GM23338 (cell line): Measurements from ENCODE around the gene SNRPN. TPM values are rescaled to one million over a fixed set of nuclear protein-coding genes. Genes with fewer than 3 reads are reported as not detected.

ENCODE experiments used
- ATAC-seq: fragments of 200-7000 bp; cut with Tn5 transposase; 3 replicates; pipeline ENCODE4 v1.9.1; 2020
- DNase-seq: peaks from one replicate; pipeline ENCODE4 v3.0.0-alpha.2; 2015; ENCODE audit warnings: low spot score
- H2AFZ ChIP-seq: fragments of 200-600 bp; sonication (generic); 2 replicates; pipeline ENCODE4 v1.8.0; 2016; ENCODE audit warnings: antibody characterized with exemption, mild to moderate bottlenecking, moderate library complexity
- H3F3A ChIP-seq: fragments of 200-600 bp; sonication (generic); replicated peaks from 2 replicates; pipeline ENCODE4 v1.8.0; 2017; ENCODE audit warnings: antibody characterized with exemption, mixed run types, low read depth
- H3K27ac ChIP-seq: fragments of 200-600 bp; sonication (generic); 2 replicates; pipeline ENCODE4 v1.6.1; 2016; ENCODE audit warnings: low read depth
- H3K27me3 ChIP-seq: fragments of 200-600 bp; sonication (generic); 2 replicates; pipeline ENCODE4 v1.8.0; 2016; ENCODE audit warnings: mild to moderate bottlenecking, mixed run types, moderate library complexity; ENCODE audit not compliant: insufficient read depth
- H3K36me3 ChIP-seq: fragments of 200-600 bp; sonication (generic); 2 replicates; pipeline ENCODE4 v1.8.0; 2016; ENCODE audit warnings: mild to moderate bottlenecking; ENCODE audit not compliant: insufficient read depth
- H3K4me1 ChIP-seq: fragments of 200-600 bp; sonication (generic); 2 replicates; pipeline ENCODE4 v1.8.0; 2016; ENCODE audit warnings: mild to moderate bottlenecking, moderate library complexity; ENCODE audit not compliant: insufficient read depth
- H3K4me2 ChIP-seq: fragments of 200-600 bp; sonication (generic); 2 replicates; pipeline ENCODE4 v1.7.1; 2017; ENCODE audit warnings: mixed run types
- H3K4me3 ChIP-seq: fragments of 200-600 bp; sonication (generic); 2 replicates; pipeline ENCODE4 v1.6.1; 2016; ENCODE audit warnings: mixed run types
- H3K79me2 ChIP-seq: fragments of 200-600 bp; sonication (generic); replicated peaks from 2 replicates; pipeline ENCODE4 v1.8.0; 2017; ENCODE audit warnings: mild to moderate bottlenecking; ENCODE audit not compliant: insufficient read depth
- H3K9me2 ChIP-seq: fragments of 200-600 bp; sonication (generic); 2 replicates; pipeline ENCODE4 v1.8.0; 2017; ENCODE audit not compliant: insufficient read depth
- H4K20me1 ChIP-seq: fragments of 200-600 bp; sonication (generic); replicated peaks from 2 replicates; pipeline ENCODE4 v1.8.0; 2017; ENCODE audit warnings: mild to moderate bottlenecking; ENCODE audit not compliant: insufficient read depth
- H3K27ac Mint-ChIP-seq: 2 replicates; pipeline ENCODE4 v1.8.0; 2020; ENCODE audit warnings: inconsistent platforms, mild to moderate bottlenecking, moderate library complexity, mixed read lengths
- H3K27me3 Mint-ChIP-seq: 3 replicates; pipeline ENCODE4 v1.8.0; 2022; ENCODE audit warnings: low read depth, mild to moderate bottlenecking, moderate library complexity, mixed read lengths, inconsistent platforms; ENCODE audit not compliant: insufficient read depth, poor library complexity
- H3K36me3 Mint-ChIP-seq: 3 replicates; pipeline ENCODE4 v1.8.0; 2021; ENCODE audit warnings: low read depth, mild to moderate bottlenecking, inconsistent platforms, moderate library complexity, mixed read lengths
- H3K4me1 Mint-ChIP-seq: 3 replicates; pipeline ENCODE4 v1.8.0; 2020; ENCODE audit warnings: mild to moderate bottlenecking, inconsistent platforms, mixed read lengths
- H3K4me3 Mint-ChIP-seq: 3 replicates; pipeline ENCODE4 v1.8.0; 2021; ENCODE audit warnings: moderate library complexity, mild to moderate bottlenecking, inconsistent platforms, mixed read lengths
- H3K9me3 Mint-ChIP-seq: 3 replicates; pipeline ENCODE4 v1.8.0; 2020; ENCODE audit warnings: moderate library complexity, mild to moderate bottlenecking, inconsistent platforms, mixed read lengths
- EZH2 ChIP-seq: fragments of 200-600 bp; sonication (generic); IDR thresholded peaks from one replicate; pipeline ENCODE4 v1.8.0; 2017; ENCODE audit warnings: antibody characterized with exemption, mild to moderate bottlenecking, low read depth; ENCODE audit not compliant: unreplicated experiment
- JUNB ChIP-seq: IDR thresholded peaks from one replicate; pipeline ENCODE4 v1.6.1; 2016; ENCODE audit warnings: antibody characterized with exemption; ENCODE audit not compliant: unreplicated experiment
- STAT1 ChIP-seq: IDR thresholded peaks from one replicate; pipeline ENCODE4 v1.6.1; 2016; ENCODE audit warnings: antibody characterized with exemption; ENCODE audit not compliant: unreplicated experiment
- ZNF114 ChIP-seq: fragments of 250-450 bp; sonication (Bioruptor Pico); IDR thresholded peaks from 2 replicates; pipeline ENCODE4 v1.5.0; 2020; ENCODE audit warnings: mild to moderate bottlenecking, moderate library complexity
- polyA plus RNA-seq: library from polyadenylated mRNA; unstranded; fragments of >200 nt; fragmentation: Nextera tagmentation; extraction: Ambion mirVana; gene quantifications from 2 replicates; pipeline ENCODE4 v1.2.1, GENCODE V29; 2016
- total RNA-seq: library from RNA; depleted of rRNA; stranded (reverse); fragments of >200 nt; shearing (Covaris generic); gene quantifications from 2 replicates; pipeline ENCODE4 v1.2.3, GENCODE V29; 2014
- TF ChIP-seq, protein P1 (sequence below): IDR thresholded peaks from one replicate; pipeline ENCODE4 v1.6.1; 2018; ENCODE audit warnings: antibody characterized with exemption; ENCODE audit not compliant: unreplicated experiment
- TF ChIP-seq, protein P2 (sequence below): fragments of 250-450 bp; sonication (Bioruptor Pico); IDR thresholded peaks from 2 replicates; pipeline ENCODE4 v1.5.0; 2020; ENCODE audit warnings: mild to moderate bottlenecking, moderate library complexity
- TF ChIP-seq, protein P3 (sequence below), 2 experiments: fragments of 200-600 bp in 1 of 2; sonication (generic) in 1 of 2; conservative IDR thresholded peaks; 2 replicates each; pipeline versions ENCODE4 v1.5.1 to v1.6.1; 2016 to 2017; ENCODE audit warnings: antibody characterized with exemption in 2 of 2, low read depth in 2 of 2, mild to moderate bottlenecking in 2 of 2, moderate library complexity in 1 of 2

The SNRPN gene
- total and polyA plus RNA-seq, 2 experiments from 2014 or later = 919 to 966 TPM

DNA sequence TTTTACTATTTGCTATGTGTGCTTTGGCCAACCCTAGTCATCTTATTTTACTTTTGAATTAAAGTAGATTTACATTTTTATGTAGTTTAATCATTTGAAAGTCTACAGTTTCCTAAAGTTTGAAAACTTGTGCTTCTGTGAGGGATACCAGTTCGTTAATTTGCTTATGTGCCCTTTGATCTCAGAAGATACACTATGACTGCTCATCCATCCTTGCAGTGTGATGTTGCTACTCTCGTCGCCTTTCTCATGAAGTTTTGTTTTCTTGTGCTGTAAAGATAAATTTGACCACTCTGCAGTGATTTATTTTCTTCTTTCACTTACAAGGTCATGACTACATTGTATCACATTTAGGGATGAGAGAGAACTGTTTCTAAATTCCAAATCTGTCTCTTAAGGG lies 16.3 kb downstream of the SNRPN start:
- H3K27ac ChIP-seq = no peak overlapping the region
- no peak overlapping the region for H2AFZ ChIP-seq
- Mint-ChIP-seq H3K4me1 (peaks cover 26% of the 10 kb centered on the region), H3K4me3 (no peak overlapping the region), H3K36me3 (peaks cover 95% of the 10 kb centered on the region), H3K27me3 (peaks cover 12% of the 10 kb centered on the region), H3K27ac (no peak overlapping the region), H3K9me3 (peaks cover 55% of the 10 kb centered on the region)
- no peaks in the 10 kb centered on the region; the same call in 1 of the 2 replicates for H3F3A ChIP-seq
- H4K20me1 ChIP-seq = peaks cover 30% of the 10 kb centered on the region
- no peaks in the 10 kb centered on the region for H3K9me2 ChIP-seq
- TF ChIP-seq ZNF114 = no peak
- TF ChIP-seq STAT1 = no peak
- TF ChIP-seq, protein P1, sequence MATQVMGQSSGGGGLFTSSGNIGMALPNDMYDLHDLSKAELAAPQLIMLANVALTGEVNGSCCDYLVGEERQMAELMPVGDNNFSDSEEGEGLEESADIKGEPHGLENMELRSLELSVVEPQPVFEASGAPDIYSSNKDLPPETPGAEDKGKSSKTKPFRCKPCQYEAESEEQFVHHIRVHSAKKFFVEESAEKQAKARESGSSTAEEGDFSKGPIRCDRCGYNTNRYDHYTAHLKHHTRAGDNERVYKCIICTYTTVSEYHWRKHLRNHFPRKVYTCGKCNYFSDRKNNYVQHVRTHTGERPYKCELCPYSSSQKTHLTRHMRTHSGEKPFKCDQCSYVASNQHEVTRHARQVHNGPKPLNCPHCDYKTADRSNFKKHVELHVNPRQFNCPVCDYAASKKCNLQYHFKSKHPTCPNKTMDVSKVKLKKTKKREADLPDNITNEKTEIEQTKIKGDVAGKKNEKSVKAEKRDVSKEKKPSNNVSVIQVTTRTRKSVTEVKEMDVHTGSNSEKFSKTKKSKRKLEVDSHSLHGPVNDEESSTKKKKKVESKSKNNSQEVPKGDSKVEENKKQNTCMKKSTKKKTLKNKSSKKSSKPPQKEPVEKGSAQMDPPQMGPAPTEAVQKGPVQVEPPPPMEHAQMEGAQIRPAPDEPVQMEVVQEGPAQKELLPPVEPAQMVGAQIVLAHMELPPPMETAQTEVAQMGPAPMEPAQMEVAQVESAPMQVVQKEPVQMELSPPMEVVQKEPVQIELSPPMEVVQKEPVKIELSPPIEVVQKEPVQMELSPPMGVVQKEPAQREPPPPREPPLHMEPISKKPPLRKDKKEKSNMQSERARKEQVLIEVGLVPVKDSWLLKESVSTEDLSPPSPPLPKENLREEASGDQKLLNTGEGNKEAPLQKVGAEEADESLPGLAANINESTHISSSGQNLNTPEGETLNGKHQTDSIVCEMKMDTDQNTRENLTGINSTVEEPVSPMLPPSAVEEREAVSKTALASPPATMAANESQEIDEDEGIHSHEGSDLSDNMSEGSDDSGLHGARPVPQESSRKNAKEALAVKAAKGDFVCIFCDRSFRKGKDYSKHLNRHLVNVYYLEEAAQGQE = no peak
- TF ChIP-seq JUNB = no peak
- TF ChIP-seq, protein P2, sequence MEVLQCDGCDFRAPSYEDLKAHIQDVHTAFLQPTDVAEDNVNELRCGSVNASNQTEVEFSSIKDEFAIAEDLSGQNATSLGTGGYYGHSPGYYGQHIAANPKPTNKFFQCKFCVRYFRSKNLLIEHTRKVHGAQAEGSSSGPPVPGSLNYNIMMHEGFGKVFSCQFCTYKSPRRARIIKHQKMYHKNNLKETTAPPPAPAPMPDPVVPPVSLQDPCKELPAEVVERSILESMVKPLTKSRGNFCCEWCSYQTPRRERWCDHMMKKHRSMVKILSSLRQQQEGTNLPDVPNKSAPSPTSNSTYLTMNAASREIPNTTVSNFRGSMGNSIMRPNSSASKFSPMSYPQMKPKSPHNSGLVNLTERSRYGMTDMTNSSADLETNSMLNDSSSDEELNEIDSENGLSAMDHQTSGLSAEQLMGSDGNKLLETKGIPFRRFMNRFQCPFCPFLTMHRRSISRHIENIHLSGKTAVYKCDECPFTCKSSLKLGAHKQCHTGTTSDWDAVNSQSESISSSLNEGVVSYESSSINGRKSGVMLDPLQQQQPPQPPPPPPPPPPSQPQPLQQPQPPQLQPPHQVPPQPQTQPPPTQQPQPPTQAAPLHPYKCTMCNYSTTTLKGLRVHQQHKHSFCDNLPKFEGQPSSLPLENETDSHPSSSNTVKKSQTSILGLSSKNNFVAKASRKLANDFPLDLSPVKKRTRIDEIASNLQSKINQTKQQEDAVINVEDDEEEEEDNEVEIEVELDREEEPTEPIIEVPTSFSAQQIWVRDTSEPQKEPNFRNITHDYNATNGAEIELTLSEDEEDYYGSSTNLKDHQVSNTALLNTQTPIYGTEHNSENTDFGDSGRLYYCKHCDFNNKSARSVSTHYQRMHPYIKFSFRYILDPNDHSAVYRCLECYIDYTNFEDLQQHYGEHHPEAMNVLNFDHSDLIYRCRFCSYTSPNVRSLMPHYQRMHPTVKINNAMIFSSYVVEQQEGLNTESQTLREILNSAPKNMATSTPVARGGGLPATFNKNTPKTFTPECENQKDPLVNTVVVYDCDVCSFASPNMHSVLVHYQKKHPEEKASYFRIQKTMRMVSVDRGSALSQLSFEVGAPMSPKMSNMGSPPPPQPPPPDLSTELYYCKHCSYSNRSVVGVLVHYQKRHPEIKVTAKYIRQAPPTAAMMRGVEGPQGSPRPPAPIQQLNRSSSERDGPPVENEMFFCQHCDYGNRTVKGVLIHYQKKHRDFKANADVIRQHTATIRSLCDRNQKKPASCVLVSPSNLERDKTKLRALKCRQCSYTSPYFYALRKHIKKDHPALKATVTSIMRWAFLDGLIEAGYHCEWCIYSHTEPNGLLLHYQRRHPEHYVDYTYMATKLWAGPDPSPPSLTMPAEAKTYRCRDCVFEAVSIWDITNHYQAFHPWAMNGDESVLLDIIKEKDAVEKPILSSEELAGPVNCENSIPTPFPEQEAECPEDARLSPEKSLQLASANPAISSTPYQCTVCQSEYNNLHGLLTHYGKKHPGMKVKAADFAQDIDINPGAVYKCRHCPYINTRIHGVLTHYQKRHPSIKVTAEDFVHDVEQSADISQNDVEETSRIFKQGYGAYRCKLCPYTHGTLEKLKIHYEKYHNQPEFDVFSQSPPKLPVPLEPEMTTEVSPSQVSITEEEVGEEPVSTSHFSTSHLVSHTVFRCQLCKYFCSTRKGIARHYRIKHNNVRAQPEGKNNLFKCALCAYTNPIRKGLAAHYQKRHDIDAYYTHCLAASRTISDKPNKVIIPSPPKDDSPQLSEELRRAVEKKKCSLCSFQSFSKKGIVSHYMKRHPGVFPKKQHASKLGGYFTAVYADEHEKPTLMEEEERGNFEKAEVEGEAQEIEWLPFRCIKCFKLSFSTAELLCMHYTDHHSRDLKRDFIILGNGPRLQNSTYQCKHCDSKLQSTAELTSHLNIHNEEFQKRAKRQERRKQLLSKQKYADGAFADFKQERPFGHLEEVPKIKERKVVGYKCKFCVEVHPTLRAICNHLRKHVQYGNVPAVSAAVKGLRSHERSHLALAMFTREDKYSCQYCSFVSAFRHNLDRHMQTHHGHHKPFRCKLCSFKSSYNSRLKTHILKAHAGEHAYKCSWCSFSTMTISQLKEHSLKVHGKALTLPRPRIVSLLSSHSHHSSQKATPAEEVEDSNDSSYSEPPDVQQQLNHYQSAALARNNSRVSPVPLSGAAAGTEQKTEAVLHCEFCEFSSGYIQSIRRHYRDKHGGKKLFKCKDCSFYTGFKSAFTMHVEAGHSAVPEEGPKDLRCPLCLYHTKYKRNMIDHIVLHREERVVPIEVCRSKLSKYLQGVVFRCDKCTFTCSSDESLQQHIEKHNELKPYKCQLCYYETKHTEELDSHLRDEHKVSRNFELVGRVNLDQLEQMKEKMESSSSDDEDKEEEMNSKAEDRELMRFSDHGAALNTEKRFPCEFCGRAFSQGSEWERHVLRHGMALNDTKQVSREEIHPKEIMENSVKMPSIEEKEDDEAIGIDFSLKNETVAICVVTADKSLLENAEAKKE = no peak
- TF ChIP-seq EZH2 = no peak
- TF ChIP-seq, protein P3, sequence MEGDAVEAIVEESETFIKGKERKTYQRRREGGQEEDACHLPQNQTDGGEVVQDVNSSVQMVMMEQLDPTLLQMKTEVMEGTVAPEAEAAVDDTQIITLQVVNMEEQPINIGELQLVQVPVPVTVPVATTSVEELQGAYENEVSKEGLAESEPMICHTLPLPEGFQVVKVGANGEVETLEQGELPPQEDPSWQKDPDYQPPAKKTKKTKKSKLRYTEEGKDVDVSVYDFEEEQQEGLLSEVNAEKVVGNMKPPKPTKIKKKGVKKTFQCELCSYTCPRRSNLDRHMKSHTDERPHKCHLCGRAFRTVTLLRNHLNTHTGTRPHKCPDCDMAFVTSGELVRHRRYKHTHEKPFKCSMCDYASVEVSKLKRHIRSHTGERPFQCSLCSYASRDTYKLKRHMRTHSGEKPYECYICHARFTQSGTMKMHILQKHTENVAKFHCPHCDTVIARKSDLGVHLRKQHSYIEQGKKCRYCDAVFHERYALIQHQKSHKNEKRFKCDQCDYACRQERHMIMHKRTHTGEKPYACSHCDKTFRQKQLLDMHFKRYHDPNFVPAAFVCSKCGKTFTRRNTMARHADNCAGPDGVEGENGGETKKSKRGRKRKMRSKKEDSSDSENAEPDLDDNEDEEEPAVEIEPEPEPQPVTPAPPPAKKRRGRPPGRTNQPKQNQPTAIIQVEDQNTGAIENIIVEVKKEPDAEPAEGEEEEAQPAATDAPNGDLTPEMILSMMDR (conservative IDR thresholded peaks at IDR 0.05; ENCODE audit: low read depth in 2 of 2) = no peak
- no peak overlapping the region for H3K4me3 ChIP-seq
- ATAC-seq = no peak
- no peak overlapping the region for H3K4me2 ChIP-seq
- no peaks in the 10 kb centered on the region for H3K27me3 ChIP-seq
- peaks cover 100% of the 10 kb centered on the region for H3K79me2 ChIP-seq
- no peak for DNase-seq
- peaks cover 88% of the 10 kb centered on the region for H3K36me3 ChIP-seq
- no peaks in the 10 kb centered on the region for H3K4me1 ChIP-seq
